Activated naive CD8-positive, alpha-beta T cell treated with anti-CD3 and anti-CD28 coated beads, Interleukin-2, amount 50 U/mL, for 24 hours (primary cell): ENCODE results near the gene SLA2.
"Not testable (repeated sequence)": the region's sequence is repeated elsewhere in the genome, so short reads cannot be mapped to it uniquely, and the experiment has no call there.

Experiments used
- ATAC-seq: fragments of 150-1000 bp; cut with Tn5 transposase; one replicate; pipeline ENCODE4 v1.10.0; 2021
- DNase-seq: peaks from one replicate; pipeline ENCODE4 v3.0.0; 2021
- H3K27ac Mint-ChIP-seq: one replicate; pipeline ENCODE4 v1.8.0; 2021; ENCODE audit warnings: mild to moderate bottlenecking, mixed read lengths
- H3K27me3 Mint-ChIP-seq: one replicate; pipeline ENCODE4 v1.8.0; 2021; ENCODE audit warnings: mixed read lengths
- H3K36me3 Mint-ChIP-seq: one replicate; pipeline ENCODE4 v1.8.0; 2021; ENCODE audit warnings: low read depth, mixed read lengths
- H3K4me1 Mint-ChIP-seq: one replicate; pipeline ENCODE4 v1.8.0; 2021; ENCODE audit warnings: mixed read lengths
- H3K4me3 Mint-ChIP-seq: one replicate; pipeline ENCODE4 v1.8.0; 2021; ENCODE audit warnings: mild to moderate bottlenecking, moderate library complexity, mixed read lengths
- H3K9me3 Mint-ChIP-seq: one replicate; pipeline ENCODE4 v1.8.0; 2021; ENCODE audit warnings: mixed read lengths

Gene SLA2

GRCh38 chr20:36658300-36658699, 12.3 kb upstream of the SLA2 start:
- H3K27me3 Mint-ChIP-seq = no peaks in the 10 kb centered on the region

GRCh38 chr20:36656733-36657132, 10.7 kb upstream of the SLA2 start:
- H3K27ac Mint-ChIP-seq = no peak overlapping the region
- H3K9me3 Mint-ChIP-seq = no peaks in the 10 kb centered on the region
- no peak overlapping the region for H3K4me3 Mint-ChIP-seq
- H3K4me1 Mint-ChIP-seq = peaks cover 11% of the 10 kb centered on the region
- H3K27me3 Mint-ChIP-seq = no peaks in the 10 kb centered on the region
- ATAC-seq = no peak
- H3K36me3 Mint-ChIP-seq = peaks cover 7% of the 10 kb centered on the region
- DNase-seq = no peak

More at GRCh38 chr20:36658300-36658699, 12.3 kb upstream of the SLA2 start:
- H3K36me3 Mint-ChIP-seq = peaks cover 3% of the 10 kb centered on the region
- H3K27ac Mint-ChIP-seq = no peak overlapping the region
- H3K4me1 Mint-ChIP-seq = peaks cover 11% of the 10 kb centered on the region
- H3K4me3 Mint-ChIP-seq = no peak overlapping the region
- no peak for DNase-seq
- no peaks in the 10 kb centered on the region for H3K9me3 Mint-ChIP-seq
- ATAC-seq = no peak

GRCh38 chr20:36655004-36655403, 9.0 kb upstream of the SLA2 start:
- no peak overlapping the region for H3K4me3 Mint-ChIP-seq
- peaks cover 7% of the 10 kb centered on the region for H3K36me3 Mint-ChIP-seq
- peaks cover 11% of the 10 kb centered on the region for H3K4me1 Mint-ChIP-seq
- H3K27me3 Mint-ChIP-seq = no peaks in the 10 kb centered on the region
- no peak for DNase-seq
- H3K9me3 Mint-ChIP-seq = no peaks in the 10 kb centered on the region
- no peak overlapping the region for H3K27ac Mint-ChIP-seq
- no peak for ATAC-seq

DNA sequence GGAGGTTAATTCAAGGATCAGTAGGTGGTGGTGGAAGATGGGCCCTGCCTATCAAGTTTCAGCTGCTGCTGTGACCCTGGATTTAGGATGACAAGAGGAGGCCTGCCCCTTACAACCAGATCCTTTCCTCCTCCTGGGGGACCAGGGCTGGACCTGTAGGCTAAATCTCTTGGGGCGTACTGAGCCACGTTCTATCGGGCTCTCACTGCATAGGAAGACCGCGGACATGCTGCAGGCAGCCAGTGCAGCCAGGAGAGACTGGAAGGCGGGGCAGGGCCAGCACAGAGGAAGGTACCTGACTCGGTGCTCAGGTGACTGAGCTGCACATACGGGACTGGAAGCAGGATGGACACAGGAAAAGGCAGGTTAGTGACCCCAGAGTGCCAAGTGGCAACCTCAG, 8.5 kb upstream of the SLA2 start:
- DNase-seq (no peak), ATAC-seq (no peak)
- Mint-ChIP-seq H3K4me1 (peaks cover 11% of the 10 kb centered on the region), H3K27ac (no peak overlapping the region), H3K9me3 (no peaks in the 10 kb centered on the region), H3K4me3 (no peak overlapping the region), H3K27me3 (no peaks in the 10 kb centered on the region), H3K36me3 (peaks cover 7% of the 10 kb centered on the region)

GRCh38 chr20:36653456-36653855, 7.5 kb upstream of the SLA2 start:
- no peak for DNase-seq
- Mint-ChIP-seq H3K27ac (no peak overlapping the region), H3K4me3 (no peak overlapping the region), H3K36me3 (peaks cover 7% of the 10 kb centered on the region), H3K27me3 (no peaks in the 10 kb centered on the region), H3K4me1 (peaks cover 7% of the 10 kb centered on the region), H3K9me3 (no peaks in the 10 kb centered on the region)
- no peak for ATAC-seq

DNA sequence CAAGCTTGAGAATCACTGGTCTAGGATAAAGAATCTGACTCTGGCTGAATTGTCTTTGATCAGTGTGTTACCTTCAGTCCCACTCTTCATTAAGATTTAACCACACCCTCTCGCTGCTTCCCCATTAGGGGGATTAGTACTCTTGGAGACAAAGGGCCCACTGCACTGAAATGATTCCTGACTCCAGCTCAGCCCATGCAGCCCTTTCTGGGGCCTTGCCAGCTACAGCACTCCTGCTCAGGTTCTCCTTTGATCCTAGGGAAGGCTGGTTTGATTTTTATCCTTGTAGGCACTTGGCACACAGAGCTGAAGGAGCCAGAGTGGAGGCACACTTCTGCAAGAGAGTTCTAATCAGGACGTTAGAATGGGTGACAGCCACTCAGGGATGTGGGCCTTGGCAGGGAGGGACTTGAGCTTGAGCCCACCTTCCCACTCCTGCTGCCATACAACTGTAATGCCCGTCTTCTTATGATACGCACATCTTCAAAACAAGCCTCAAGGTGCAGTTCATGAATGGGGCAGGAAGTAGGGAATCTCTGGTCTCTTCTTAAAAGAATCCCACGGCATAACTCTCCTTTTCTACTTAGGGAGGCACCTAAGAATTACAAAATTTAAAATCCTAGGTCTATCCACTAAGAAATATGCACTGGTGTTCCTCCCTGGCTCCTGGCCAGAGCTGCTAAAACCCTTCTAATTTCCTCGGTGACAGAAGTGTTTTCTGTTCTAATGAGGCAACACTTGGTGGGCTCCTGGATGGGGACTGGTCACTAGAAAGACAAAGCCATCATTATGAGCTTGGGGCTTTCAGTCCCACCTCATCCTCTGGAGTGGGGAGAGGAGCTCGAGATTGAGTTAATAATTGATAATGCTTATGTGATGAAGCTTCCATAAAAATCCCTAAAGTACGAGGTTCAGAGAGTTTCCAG, 1.5 kb upstream of the SLA2 start:
- Mint-ChIP-seq H3K4me1 (peaks cover 34% of the 10 kb centered on the region), H3K27me3 (no peaks in the 10 kb centered on the region), H3K4me3 (peak overlapping the region; percentile 35)

DNA sequence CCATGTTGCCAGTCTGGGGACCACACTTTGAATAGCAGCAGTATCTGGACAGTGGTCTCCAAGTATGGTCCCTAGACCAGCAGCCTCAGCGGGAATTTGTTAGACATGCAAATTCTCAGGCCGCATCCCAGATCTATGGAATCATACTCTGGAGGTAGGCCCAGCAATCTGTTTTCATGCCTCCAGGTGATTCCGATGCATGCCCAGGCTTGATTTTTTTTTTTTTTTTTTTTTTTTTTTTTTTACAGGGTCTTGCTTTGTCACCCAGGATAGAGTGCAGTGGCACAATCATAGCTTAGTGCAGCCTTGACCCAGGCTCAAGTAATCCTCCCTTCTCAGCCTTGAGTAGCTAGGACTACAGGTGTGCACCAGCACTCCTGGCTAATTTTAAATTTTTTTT, 682 bp upstream of the SLA2 start:
- Mint-ChIP-seq H3K36me3 (peaks cover 10% of the 10 kb centered on the region), H3K9me3 (no peaks in the 10 kb centered on the region), H3K27me3 (no peaks in the 10 kb centered on the region), H3K4me3 (peak overlapping the region; percentile 93), H3K4me1 (peaks cover 41% of the 10 kb centered on the region), H3K27ac (peak overlapping the region; percentile 99)
- ATAC-seq = no peak
- DNase-seq = no peak

More for the DNA sequence above, 1.5 kb upstream of the SLA2 start:
- Mint-ChIP-seq H3K27ac (no peak overlapping the region), H3K36me3 (peaks cover 9% of the 10 kb centered on the region), H3K9me3 (no peaks in the 10 kb centered on the region)
- ATAC-seq (no peak), DNase-seq (no peak)

DNA sequence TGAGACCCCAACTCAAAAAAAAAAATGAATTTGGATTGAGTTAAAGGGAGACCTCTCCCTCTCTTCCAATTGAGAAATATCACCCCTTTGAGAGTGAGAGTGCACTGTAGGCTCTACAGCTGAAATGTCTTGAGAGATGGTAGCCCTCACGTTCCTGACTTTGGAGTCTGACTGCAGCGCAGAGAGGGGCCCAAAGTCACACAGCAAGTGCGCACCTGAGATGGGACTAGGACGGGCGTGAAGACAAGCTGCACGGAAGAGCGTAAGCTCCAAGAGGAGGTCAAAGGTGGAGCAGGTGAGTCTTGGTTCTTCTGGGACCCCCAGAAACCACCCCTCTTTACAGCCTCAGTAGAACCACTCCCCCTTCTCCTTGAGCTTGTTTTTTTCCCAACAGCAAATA, 643 bp downstream of the SLA2 start:
- DNase-seq = no peak
- no peaks in the 10 kb centered on the region for H3K9me3 Mint-ChIP-seq
- H3K27ac Mint-ChIP-seq = peak overlapping the region; percentile 99
- H3K4me1 Mint-ChIP-seq = peaks cover 43% of the 10 kb centered on the region
- H3K27me3 Mint-ChIP-seq = no peaks in the 10 kb centered on the region
- no peak for ATAC-seq
- peak overlapping the region; percentile 93 for H3K4me3 Mint-ChIP-seq
- peaks cover 19% of the 10 kb centered on the region for H3K36me3 Mint-ChIP-seq

- ATAC-seq (peak; percentile 64), DNase-seq (peak; percentile 40)
- Mint-ChIP-seq H3K9me3 (no peaks in the 10 kb centered on the region), H3K27ac (peak overlapping the region; percentile 99), H3K27me3 (no peaks in the 10 kb centered on the region), H3K4me1 (peaks cover 43% of the 10 kb centered on the region), H3K4me3 (peak overlapping the region; percentile 93), H3K36me3 (peaks cover 23% of the 10 kb centered on the region)
These were observed 1.3 kb downstream of the SLA2 start for GRCh38 chr20:36644706-36645095.

DNA sequence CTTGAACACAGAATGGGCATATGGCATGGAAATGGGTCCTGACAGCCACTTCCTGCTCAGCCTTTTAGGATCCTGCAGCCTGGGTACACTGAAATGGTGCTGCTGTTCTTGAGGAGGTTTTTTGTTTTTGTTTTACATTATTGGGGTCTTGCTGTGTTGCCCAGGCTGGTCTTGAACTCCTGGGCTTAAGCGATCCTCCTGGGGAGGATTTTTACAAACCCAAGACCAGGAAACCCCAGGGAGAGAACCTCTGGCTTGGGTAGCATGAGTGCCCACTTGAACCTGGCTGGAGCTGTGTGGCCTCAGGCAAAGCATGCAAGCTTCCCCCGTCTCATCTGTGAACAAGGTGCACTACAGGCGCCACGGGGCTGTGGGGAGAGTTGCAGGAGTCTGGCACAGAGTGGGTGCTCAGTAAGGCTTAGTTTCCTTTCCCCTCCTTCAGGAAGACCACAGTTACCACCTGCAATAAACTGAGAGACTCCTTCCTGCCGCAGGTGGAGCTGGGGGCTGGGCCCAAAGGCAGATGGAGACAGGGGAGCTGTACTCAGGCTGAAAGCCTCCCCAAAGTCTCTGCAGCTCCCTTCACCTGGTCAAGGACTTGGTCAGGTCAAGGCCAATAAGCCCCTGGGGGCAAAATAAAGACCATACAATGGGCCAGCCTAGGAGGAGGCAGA, 1.8 kb downstream of the SLA2 start:
- Mint-ChIP-seq H3K27ac (peak overlapping the region; percentile 99), H3K4me1 (peaks cover 43% of the 10 kb centered on the region), H3K36me3 (peaks cover 26% of the 10 kb centered on the region), H3K4me3 (peak overlapping the region; percentile 93), H3K9me3 (no peaks in the 10 kb centered on the region), H3K27me3 (no peaks in the 10 kb centered on the region)
- DNase-seq = peak; percentile 64
- peak; percentile 82 for ATAC-seq

GRCh38 chr20:36642136-36642535, 3.9 kb downstream of the SLA2 start:
- Mint-ChIP-seq H3K4me1 (peaks cover 43% of the 10 kb centered on the region), H3K27ac (peak overlapping the region; percentile 99), H3K9me3 (no peaks in the 10 kb centered on the region), H3K4me3 (peak overlapping the region; percentile 93), H3K36me3 (peaks cover 37% of the 10 kb centered on the region), H3K27me3 (no peaks in the 10 kb centered on the region)
- ATAC-seq = no peak
- no peak for DNase-seq

- Mint-ChIP-seq H3K4me3 (no peak overlapping the region), H3K9me3 (no peaks in the 10 kb centered on the region), H3K27me3 (no peaks in the 10 kb centered on the region), H3K36me3 (peaks cover 40% of the 10 kb centered on the region), H3K4me1 (peaks cover 39% of the 10 kb centered on the region), H3K27ac (peak overlapping the region; percentile 99)
- no peak for ATAC-seq
- no peak for DNase-seq
These were observed 4.5 kb downstream of the SLA2 start for GRCh38 chr20:36641506-36641843.

DNA sequence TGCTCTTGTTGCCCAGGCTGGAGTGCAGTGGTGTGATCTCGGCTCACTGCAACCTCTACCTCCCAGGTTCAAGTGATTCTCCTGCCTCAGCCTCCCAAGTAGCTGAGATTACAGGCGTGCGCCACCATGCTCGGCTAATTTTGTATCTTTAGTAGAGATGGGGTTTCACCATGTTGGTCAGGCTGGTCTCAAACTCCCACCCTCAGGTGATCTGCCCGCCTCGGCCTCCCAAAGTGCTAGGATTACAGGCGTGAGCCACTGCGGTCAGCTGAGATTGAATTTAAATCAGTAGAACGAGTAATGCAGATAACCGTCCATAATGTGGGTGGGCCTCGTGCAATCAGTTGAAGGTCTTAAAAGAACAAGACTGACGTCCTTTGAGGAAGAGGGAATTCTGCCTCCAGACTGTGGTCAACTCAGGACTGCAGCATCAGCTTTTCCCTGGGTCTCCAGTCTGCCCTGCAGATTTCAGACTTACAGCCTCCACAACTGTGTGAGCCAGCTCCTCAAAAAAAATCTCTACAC, 7.1 kb downstream of the SLA2 start:
- H3K4me3 Mint-ChIP-seq, DNase-seq, H3K27me3 Mint-ChIP-seq, H3K9me3 Mint-ChIP-seq, ATAC-seq, H3K27ac Mint-ChIP-seq: not testable (repeated sequence)
- peaks cover 26% of the 10 kb centered on the region for H3K4me1 Mint-ChIP-seq
- H3K36me3 Mint-ChIP-seq = peaks cover 44% of the 10 kb centered on the region

GRCh38 chr20:36634342-36634741, 11.7 kb downstream of the SLA2 start:
- Mint-ChIP-seq H3K27ac (peak overlapping the region; percentile 71), H3K9me3 (no peaks in the 10 kb centered on the region), H3K4me1 (peaks cover 29% of the 10 kb centered on the region), H3K27me3 (no peaks in the 10 kb centered on the region), H3K4me3 (no peak overlapping the region), H3K36me3 (peaks cover 47% of the 10 kb centered on the region)
- ATAC-seq (no peak), DNase-seq (no peak)

- peaks cover 38% of the 10 kb centered on the region for H3K4me1 Mint-ChIP-seq
- no peak overlapping the region for H3K4me3 Mint-ChIP-seq
These were observed 12.7 kb downstream of the SLA2 start for GRCh38 chr20:36633285-36633772.

More at GRCh38 chr20:36633285-36633772, 12.7 kb downstream of the SLA2 start:
- Mint-ChIP-seq H3K27me3 (no peaks in the 10 kb centered on the region), H3K27ac (no peak overlapping the region), H3K9me3 (no peaks in the 10 kb centered on the region), H3K36me3 (peaks cover 43% of the 10 kb centered on the region)
- DNase-seq (no peak), ATAC-seq (no peak)
